ENCODE results near the gene PLXNA3.

Gene PLXNA3

DNA sequence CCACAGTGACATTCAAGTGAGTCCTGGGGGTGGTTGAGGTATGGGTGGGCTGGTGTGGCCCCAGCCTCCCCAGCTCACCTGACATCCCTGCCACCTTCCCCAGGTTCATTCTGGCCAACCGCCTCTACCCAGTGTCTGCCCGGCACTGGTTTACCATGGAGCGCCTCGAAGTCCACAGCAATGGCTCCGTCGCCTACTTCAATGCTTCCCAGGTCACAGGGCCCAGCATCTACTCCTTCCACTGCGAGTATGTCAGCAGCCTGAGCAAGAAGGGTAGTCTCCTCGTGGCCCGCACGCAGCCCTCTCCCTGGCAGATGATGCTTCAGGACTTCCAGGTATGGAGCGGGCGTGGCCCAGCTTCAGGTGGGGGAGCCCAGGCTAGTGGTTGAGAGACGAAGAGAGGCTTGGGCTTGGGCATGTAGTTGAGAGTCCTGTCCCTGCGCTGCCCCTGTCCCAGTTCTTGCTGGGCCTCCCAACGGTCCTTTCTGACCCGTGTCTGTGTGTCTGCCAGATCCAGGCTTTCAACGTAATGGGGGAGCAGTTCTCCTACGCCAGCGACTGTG, 22.8 kb upstream of the PLXNA3 start:
- no peak for DNase-seq (ENCODE audit: low spot score)
- no peak for FAIRE-seq

- no peak for FAIRE-seq
- no peak for DNase-seq (ENCODE audit: low spot score)
These were observed 21.6 kb upstream of the PLXNA3 start for GRCh38 chrX:154436374-154436982.

GRCh38 chrX:154436983-154437752, 20.9 kb upstream of the PLXNA3 start, which contains the start of gene GDI1:
GDI1 (plus strand) TSS chrX:154437154; CDS start chrX:154437255, 101 bp downstream.
- FAIRE-seq (no peak), DNase-seq (ENCODE audit: low spot score) (no peak)

GRCh38 chrX:154437971-154438893, 19.8 kb upstream of the PLXNA3 start:
- no peak for DNase-seq (ENCODE audit: low spot score)
- FAIRE-seq, result no peak

- no peak for FAIRE-seq
- no peak for DNase-seq (ENCODE audit: low spot score)
These were observed 18.2 kb upstream of the PLXNA3 start for GRCh38 chrX:154439841-154440240.

- DNase-seq (ENCODE audit: low spot score), result no peak
- no peak for FAIRE-seq
These were observed 17.3 kb upstream of the PLXNA3 start for GRCh38 chrX:154440623-154441357.

DNA sequence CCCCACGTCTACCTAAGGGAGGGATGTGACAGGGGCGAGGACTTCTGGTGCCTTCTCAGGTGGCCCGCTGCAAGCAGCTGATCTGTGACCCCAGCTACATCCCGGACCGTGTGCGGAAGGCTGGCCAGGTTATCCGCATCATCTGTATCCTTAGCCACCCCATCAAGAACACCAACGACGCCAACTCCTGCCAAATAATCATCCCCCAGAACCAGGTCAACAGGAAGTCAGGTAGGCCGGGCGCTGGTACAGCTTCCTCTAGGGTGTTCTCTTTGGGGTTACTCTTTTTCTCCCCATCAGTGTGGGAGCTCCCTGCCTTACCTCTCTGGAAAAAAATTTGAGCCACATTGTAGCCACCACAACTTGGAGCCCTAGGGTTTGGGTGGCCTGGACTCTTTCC, 16.5 kb upstream of the PLXNA3 start:
- DNase-seq (ENCODE audit: low spot score), result no peak
- FAIRE-seq, result no peak

DNA sequence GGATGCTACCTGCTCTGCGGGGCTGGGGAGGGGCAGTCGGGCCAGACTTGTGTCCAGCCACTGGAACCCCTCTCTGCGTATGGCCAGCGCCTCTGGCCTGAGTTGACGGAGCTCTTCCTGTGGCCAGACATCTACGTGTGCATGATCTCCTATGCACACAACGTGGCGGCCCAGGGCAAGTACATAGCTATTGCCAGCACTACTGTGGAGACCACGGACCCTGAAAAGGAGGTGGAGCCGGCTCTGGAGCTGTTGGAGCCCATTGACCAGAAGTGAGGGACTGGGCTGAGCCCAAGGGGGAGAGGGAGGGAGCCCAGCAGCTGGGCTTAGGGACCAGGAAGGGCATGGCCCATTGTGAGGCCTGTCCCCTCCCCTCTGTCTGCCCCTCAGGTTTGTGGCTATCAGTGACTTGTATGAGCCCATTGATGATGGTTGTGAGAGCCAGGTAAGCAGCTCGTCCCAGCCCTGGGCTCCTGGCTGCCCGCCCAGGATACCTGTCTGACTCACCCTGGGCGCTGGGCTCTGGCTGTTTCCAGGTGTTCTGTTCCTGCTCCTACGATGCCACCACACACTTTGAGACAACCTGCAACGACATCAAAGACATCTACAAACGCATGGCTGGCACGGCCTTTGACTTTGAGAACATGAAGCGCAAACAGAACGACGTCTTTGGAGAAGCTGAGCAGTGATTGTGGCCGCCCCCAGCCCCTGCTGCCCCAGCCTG, 15.9 kb upstream of the PLXNA3 start:
- FAIRE-seq (no peak), DNase-seq (ENCODE audit: low spot score) (no peak)

DNA sequence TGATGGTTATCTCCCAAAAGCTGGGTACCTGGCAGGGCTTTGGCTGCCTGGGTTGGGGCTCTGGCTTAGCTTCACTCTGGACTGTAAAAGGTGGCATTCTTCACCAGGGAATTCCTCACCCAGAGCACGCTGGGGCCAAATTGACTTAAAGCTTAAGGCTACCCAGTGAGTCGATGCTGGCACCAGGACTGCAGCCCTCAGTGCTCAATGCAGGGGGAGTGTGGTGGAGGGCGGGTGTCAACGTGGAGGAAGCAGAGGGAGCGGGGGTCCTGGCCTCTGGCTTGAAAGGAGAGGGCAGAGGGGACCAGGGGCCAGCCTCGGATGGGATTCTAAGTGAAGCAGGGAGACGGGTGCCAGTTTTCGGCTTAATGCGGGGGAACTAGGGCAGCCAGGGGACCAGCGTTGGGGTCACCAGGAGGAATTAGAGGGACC, 14.6 kb upstream of the PLXNA3 start:
- no peak for FAIRE-seq
- DNase-seq (ENCODE audit: low spot score), result no peak

DNA sequence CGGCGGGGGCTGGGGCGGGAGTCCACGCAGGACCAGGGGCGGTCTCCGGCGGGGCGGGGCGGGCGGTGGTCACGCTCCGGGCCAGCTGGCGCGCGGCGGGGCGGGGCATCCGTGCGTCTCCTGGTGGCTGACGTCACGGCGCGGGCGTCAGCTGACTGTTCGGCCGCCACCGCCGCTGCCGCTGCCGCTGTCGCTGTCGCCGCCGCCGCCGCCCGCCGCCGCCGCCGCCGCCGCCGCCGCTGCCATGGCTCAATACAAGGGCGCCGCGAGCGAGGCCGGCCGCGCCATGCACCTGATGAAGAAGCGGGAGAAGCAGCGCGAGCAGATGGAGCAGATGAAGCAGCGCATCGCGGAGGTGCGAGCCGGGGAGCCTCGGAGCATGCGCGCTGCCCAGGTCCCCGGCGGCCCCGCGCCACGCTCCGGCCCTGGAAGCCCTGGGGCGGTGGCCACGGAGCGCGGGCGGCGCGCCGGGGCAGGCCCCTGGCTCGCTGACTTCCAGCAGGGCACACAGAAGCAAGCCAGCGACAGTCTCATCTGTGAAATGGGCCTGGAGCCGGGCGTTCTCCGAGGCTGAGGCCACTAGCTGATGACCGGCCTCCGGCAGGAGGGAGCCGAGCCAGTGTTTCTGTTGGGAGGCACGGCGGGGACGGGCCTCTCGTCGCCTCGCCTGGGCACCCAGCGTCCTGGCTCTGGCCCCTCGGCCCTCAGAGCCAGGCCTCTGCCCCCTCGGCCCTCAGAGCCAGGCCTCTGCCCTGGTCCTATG, 13.9 kb upstream of the PLXNA3 start, which contains the start of gene FAM50A:
FAM50A (plus strand) TSS at position 150 of the 763 bp plus-strand sequence; CDS start at position 245, 95 bp downstream.
- no peak for FAIRE-seq
- DNase-seq (ENCODE audit: low spot score), result peak; percentile 20

DNA sequence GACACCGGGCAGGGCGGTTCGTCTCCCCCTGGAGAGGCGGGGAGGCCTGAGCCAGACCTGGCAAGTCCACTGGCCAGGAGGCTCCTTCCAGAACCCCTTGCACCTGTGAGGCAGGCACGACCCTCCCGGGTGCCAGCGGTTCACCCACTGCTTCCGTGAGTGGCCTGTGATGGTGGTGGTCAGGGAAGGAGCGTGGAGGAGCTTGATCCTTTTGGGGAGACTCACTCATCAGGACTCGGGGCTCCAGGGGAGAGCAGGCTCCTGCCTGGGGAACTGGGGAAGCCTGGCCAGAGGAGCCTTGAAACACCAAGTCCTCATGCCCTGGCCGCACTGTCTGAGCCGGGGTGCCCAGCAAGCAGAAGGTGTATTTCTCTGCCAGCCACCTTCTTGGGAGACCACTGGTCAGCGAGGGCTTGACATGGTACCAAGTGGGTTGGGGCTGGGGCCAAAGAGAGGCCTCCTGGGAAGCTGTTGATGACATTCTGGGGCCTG, 13.3 kb upstream of the PLXNA3 start:
- FAIRE-seq, result no peak

DNA sequence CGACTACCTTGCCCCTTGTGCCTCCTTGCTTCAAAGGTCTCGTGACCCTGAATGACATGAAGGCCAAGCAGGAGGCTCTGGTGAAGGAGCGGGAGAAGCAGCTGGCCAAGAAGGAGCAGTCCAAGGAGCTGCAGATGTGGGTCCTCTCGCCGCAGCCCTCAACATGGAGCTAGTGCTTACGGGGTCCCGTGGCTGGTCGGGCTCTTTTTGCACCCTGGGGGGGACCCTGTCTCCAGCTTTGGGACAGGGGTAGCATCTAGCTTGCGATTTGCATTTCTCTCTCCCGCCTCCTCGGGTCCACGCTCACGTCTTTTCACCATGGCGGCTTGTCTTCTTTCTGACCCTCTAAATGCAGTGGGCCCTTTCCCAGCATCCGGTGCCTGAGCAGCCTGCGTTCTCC, 12.3 kb upstream of the PLXNA3 start:
- FAIRE-seq, result no peak
- no peak for DNase-seq (ENCODE audit: low spot score)

More for the DNA sequence above, 13.3 kb upstream of the PLXNA3 start:
- DNase-seq (ENCODE audit: low spot score), result no peak

DNA sequence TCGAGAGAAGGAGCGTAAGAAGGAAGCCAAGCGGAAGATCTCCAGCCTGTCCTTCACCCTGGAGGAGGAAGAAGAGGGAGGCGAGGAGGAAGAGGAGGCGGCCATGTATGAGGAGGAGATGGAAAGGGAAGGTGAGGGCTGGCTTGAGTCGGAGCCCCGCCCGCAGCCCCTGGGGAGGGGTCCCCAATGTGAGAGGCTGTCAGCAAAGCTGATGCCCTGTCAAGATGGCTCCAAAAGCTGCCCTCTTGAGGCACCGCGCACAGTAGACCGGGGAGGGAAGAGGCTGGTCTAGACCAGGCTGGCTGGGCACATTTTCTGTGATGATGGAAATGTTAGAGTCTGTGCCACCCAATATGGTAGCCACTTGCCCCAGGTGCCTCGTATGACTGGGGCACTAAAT, 11.7 kb upstream of the PLXNA3 start:
- no peak for DNase-seq (ENCODE audit: low spot score)
- no peak for FAIRE-seq

DNA sequence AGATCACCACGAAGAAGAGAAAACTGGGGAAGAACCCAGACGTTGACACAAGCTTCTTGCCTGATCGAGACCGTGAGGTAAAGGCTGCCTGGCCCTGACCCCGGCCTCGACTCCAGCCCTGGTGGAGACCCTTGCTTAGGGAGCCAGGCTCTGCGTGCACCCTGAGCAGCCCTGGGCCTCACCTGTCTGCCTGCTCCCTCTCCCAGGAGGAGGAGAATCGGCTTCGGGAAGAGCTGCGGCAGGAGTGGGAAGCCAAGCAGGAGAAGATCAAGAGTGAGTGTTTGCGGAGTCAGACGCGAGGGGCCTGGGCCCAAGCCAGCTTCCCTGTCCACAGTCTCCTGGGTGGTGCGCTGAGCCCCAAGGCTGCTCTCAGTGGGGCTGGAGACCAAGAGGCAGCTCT, 9.6 kb upstream of the PLXNA3 start:
- FAIRE-seq, result no peak

DNA sequence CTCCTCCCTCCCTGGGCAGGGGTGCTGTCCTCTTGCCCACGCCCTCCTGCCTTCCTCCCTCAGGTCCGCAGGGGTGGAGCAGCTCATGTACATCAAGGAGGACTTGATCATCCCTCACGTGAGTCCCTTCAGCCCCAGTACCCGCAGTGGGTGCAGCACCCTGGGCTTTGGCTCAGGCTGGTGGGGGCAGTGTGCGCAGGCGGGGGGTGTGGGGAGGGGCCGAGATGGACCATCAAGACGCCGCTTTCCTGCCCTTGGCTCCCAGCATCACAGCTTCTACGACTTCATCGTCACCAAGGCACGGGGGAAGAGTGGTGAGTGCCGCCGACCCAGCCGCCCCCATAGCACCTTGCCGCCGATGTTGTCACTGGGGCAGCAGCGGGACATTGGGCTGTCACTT, 8.5 kb upstream of the PLXNA3 start:
- no peak for DNase-seq (ENCODE audit: low spot score)
- no peak for FAIRE-seq

More for the DNA sequence above, 9.6 kb upstream of the PLXNA3 start:
- no peak for DNase-seq (ENCODE audit: low spot score)

DNA sequence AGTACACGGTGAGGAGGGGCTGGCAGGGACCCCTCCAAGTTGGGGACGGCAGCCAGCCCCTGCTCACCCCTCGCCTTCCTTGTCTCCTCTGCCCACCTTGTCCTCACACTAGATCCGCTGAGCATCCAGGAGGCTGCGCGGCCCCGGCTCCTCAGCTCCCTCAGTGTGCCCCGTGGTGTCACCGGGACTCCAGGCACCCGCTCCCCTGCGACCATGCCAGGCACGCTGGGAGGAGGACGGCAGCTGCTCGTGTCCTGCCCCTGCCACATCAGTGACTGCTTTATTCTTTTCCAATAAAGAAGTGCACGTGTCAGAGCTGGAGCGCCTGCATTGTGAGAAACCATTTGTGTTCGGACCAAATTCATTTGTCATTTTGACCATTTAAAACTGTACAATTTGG, 7.8 kb upstream of the PLXNA3 start:
- FAIRE-seq, result no peak
- no peak for DNase-seq (ENCODE audit: low spot score)

DNA sequence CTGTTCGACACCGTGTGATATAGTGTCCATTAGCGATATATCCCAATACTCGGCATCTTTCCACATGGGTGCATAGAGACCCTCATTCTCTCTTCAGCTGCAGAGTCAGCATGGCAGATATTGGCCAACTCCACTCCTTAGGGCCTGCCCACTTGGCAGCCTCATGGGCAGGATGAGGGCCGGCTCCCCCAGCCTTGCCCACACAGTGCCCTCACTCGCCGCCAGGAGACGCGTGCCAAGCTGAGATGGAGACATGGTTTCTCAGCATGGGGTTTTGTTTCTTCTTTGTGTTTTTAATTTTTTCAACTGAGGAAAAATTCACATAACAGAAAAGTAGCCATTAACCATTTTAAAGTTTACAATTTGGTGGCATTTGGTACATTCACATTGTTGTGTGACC, 5.3 kb upstream of the PLXNA3 start:
- DNase-seq (ENCODE audit: low spot score) (no peak), FAIRE-seq (no peak)

DNA sequence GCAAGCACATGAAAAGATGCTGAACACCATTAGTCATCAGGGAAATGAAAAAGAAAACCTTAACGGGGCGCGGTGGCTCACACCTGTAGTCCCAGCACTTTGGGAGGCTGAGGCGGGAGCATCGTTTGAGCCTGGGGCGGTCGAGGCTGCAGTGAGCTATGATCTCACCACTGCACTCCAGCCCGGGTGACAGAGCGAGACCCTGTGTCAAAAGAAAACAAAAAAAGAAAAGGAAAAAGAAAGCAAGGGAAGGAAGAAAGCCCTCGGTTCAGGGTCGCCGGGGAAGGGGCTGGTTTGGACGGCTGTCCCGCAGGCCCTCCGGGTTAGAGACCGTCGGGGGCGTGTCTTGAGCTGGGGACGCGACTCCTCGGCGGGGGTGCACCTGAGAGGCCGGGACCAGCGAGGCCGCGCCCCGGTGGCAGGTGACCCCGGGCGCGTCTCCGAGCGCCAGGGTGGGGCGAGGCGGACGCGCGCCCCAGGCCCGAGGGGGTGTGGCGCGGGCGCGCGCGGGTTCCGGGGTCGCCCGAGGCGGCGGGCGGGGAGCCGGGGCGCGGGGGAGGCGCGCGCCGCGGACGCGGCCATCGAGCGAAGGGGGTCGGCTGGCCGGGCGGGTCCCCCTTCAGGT, 478 bp upstream of the PLXNA3 start:
- FAIRE-seq (no peak), DNase-seq (ENCODE audit: low spot score) (no peak)
